ENCODE measurements around the gene SHROOM1. TPM values are rescaled to one million over a fixed set of nuclear protein-coding genes. Genes with fewer than 3 reads are reported as not detected.
A peak's percentile ranks its signal among the peaks of the same experiment; 100 is the strongest.
"Not testable (repeated sequence)": the region's sequence is repeated elsewhere in the genome, so short reads cannot be mapped to it uniquely, and the experiment has no call there.

SHROOM1 gene
- total RNA-seq, 1 experiment from 2014 or later: 24.5 TPM

GRCh38 chr5:132807163-132807838 is 23.1 kb downstream of the SHROOM1 start:
- peaks cover 10% of the 10 kb centered on the region for H3K27me3 Mint-ChIP-seq (ENCODE audit: unreplicated experiment)
- BruUV-seq (replicated peaks): no TSS peak
- peak; percentile 45 for TF ChIP-seq CTCF (IDR thresholded peaks at IDR 0.05; ENCODE audit: unreplicated experiment)
- CTCF ChIA-PET: interaction anchor here (0.6 to 3.2 kb wide), 16 partner anchors 13 to 418 kb away, joined by 3 to 91 read pairs (median 4); partner anchors contain the start of genes CCNI2 and KIF3A
- peak; percentile 91 for DNase-seq
- H3K36me3 Mint-ChIP-seq (ENCODE audit: insufficient read depth, unreplicated experiment): no peaks in the 10 kb centered on the region
- no peak overlapping the region for H3K27ac Mint-ChIP-seq (ENCODE audit: unreplicated experiment)
- H3K4me3 Mint-ChIP-seq (ENCODE audit: low read depth, unreplicated experiment): peak overlapping the region; percentile 8
- no peaks in the 10 kb centered on the region for H3K9me3 Mint-ChIP-seq (ENCODE audit: low read depth, unreplicated experiment)
- peaks cover 31% of the 10 kb centered on the region for H3K4me1 Mint-ChIP-seq (ENCODE audit: low read depth, unreplicated experiment)
- intact Hi-C loops (cut with micrococcal nuclease; ENCODE audit: unreplicated experiment): loop anchor here (10.0 kb wide), 1 partner anchor 422 kb away; no protein-coding TSS in a partner anchor

- H3K9me3 Mint-ChIP-seq (ENCODE audit: low read depth, unreplicated experiment); H3K36me3 Mint-ChIP-seq (ENCODE audit: insufficient read depth, unreplicated experiment); BruUV-seq (replicated peaks); H3K27ac Mint-ChIP-seq (ENCODE audit: unreplicated experiment); DNase-seq: not testable (repeated sequence)
- intact Hi-C loops (cut with micrococcal nuclease; ENCODE audit: unreplicated experiment): loop anchor here (10.0 kb wide), 1 partner anchor 422 kb away; no protein-coding TSS in a partner anchor
- CTCF ChIA-PET: interaction anchor here (0.6 to 3.2 kb wide), 16 partner anchors 13 to 419 kb away, joined by 3 to 91 read pairs (median 4); partner anchors contain the start of genes CCNI2 and KIF3A
- Mint-ChIP-seq H3K27me3 (ENCODE audit: unreplicated experiment) (peaks cover 10% of the 10 kb centered on the region), H3K4me1 (ENCODE audit: low read depth, unreplicated experiment) (peaks cover 28% of the 10 kb centered on the region), H3K4me3 (ENCODE audit: low read depth, unreplicated experiment) (peak overlapping the region; percentile 8)
Observed at GRCh38 chr5:132806804-132807162, 23.7 kb downstream of the SHROOM1 start.

- H3K36me3 Mint-ChIP-seq (ENCODE audit: insufficient read depth, unreplicated experiment); CTCF ChIA-PET; DNase-seq; H3K4me3 Mint-ChIP-seq (ENCODE audit: low read depth, unreplicated experiment); H3K9me3 Mint-ChIP-seq (ENCODE audit: low read depth, unreplicated experiment); H3K27ac Mint-ChIP-seq (ENCODE audit: unreplicated experiment): not testable (repeated sequence)
- intact Hi-C loops (cut with micrococcal nuclease; ENCODE audit: unreplicated experiment): loop anchor here (10.0 kb wide), 1 partner anchor 421 kb away; no protein-coding TSS in a partner anchor
- TSS peak; percentile 29 for BruUV-seq (replicated peaks)
- Mint-ChIP-seq H3K27me3 (ENCODE audit: unreplicated experiment) (peaks cover 10% of the 10 kb centered on the region), H3K4me1 (ENCODE audit: low read depth, unreplicated experiment) (peaks cover 28% of the 10 kb centered on the region)
Observed at GRCh38 chr5:132805872-132806271, 24.6 kb downstream of the SHROOM1 start.

GRCh38 chr5:132804219-132804618 is 26.2 kb downstream of the SHROOM1 start:
- Mint-ChIP-seq H3K27me3 (ENCODE audit: unreplicated experiment) (peaks cover 10% of the 10 kb centered on the region), H3K4me1 (ENCODE audit: low read depth, unreplicated experiment) (peaks cover 20% of the 10 kb centered on the region)
- intact Hi-C loops (cut with micrococcal nuclease; ENCODE audit: unreplicated experiment): loop anchor here (10.0 kb wide), 1 partner anchor 419 kb away; no protein-coding TSS in a partner anchor
- H3K9me3 Mint-ChIP-seq (ENCODE audit: low read depth, unreplicated experiment); H3K27ac Mint-ChIP-seq (ENCODE audit: unreplicated experiment); H3K4me3 Mint-ChIP-seq (ENCODE audit: low read depth, unreplicated experiment); BruUV-seq (replicated peaks); CTCF ChIA-PET; H3K36me3 Mint-ChIP-seq (ENCODE audit: insufficient read depth, unreplicated experiment); DNase-seq: not testable (repeated sequence)

GRCh38 chr5:132802685-132803066 is 27.8 kb downstream of the SHROOM1 start:
- H3K4me3 Mint-ChIP-seq (ENCODE audit: low read depth, unreplicated experiment); H3K9me3 Mint-ChIP-seq (ENCODE audit: low read depth, unreplicated experiment); H3K27ac Mint-ChIP-seq (ENCODE audit: unreplicated experiment); BruUV-seq (replicated peaks); DNase-seq; H3K36me3 Mint-ChIP-seq (ENCODE audit: insufficient read depth, unreplicated experiment): not testable (repeated sequence)
- Mint-ChIP-seq H3K27me3 (ENCODE audit: unreplicated experiment) (peaks cover 16% of the 10 kb centered on the region), H3K4me1 (ENCODE audit: low read depth, unreplicated experiment) (peaks cover 15% of the 10 kb centered on the region)
- intact Hi-C loops (cut with micrococcal nuclease; ENCODE audit: unreplicated experiment): loop anchor here (10.0 kb wide), 1 partner anchor 418 kb away; no protein-coding TSS in a partner anchor
- CTCF ChIA-PET: interaction anchor here (0.6 to 1.6 kb wide), 2 partner anchors 10 to 50 kb away, joined by 3 to 5 read pairs; partner anchors contain the start of gene SOWAHA

GRCh38 chr5:132802044-132802684 is 28.3 kb downstream of the SHROOM1 start:
- TF ChIP-seq CTCF (IDR thresholded peaks at IDR 0.05; ENCODE audit: unreplicated experiment): no peak

More at GRCh38 chr5:132802044-132802684, 28.3 kb downstream of the SHROOM1 start:
- Mint-ChIP-seq H3K27me3 (ENCODE audit: unreplicated experiment) (peaks cover 21% of the 10 kb centered on the region), H3K9me3 (ENCODE audit: low read depth, unreplicated experiment) (no peaks in the 10 kb centered on the region), H3K27ac (ENCODE audit: unreplicated experiment) (no peak overlapping the region), H3K4me3 (ENCODE audit: low read depth, unreplicated experiment) (no peak overlapping the region), H3K36me3 (ENCODE audit: insufficient read depth, unreplicated experiment) (no peaks in the 10 kb centered on the region), H3K4me1 (ENCODE audit: low read depth, unreplicated experiment) (peaks cover 10% of the 10 kb centered on the region)
- intact Hi-C loops (cut with micrococcal nuclease; ENCODE audit: unreplicated experiment): loop anchor here (10.0 kb wide), 1 partner anchor 417 kb away; no protein-coding TSS in a partner anchor
- no TSS peak for BruUV-seq (replicated peaks)
- no peak for DNase-seq
- CTCF ChIA-PET: interaction anchor here (0.5 to 1.6 kb wide), 7 partner anchors 11 to 1370 kb away, joined by 3 to 5 read pairs (median 3); partner anchors contain the start of genes KIF3A and SOWAHA

Measured in Calu3 (cell line).